Osteocyte (in vitro differentiated cells): Measurements from ENCODE around the gene LEKR1. TPM values are rescaled to one million over a fixed set of nuclear protein-coding genes. Genes with fewer than 3 reads are reported as not detected.
A peak's percentile ranks its signal among the peaks of the same experiment; 100 is the strongest.

Source experiments
- DNase-seq: peaks from one replicate; pipeline ENCODE4 v3.0.0; 2021; ENCODE audit warnings: mixed read lengths; ENCODE audit not compliant: unreplicated experiment; ENCODE audit errors: extremely low spot score
- H3K27ac Mint-ChIP-seq: one replicate; pipeline ENCODE4 v1.8.0; 2021; ENCODE audit warnings: mild to moderate bottlenecking, mixed read lengths; ENCODE audit not compliant: unreplicated experiment
- H3K27me3 Mint-ChIP-seq: one replicate; pipeline ENCODE4 v1.8.0; 2021; ENCODE audit warnings: mixed read lengths; ENCODE audit not compliant: unreplicated experiment
- H3K36me3 Mint-ChIP-seq: one replicate; pipeline ENCODE4 v1.8.0; 2021; ENCODE audit warnings: mixed read lengths; ENCODE audit not compliant: unreplicated experiment
- H3K4me1 Mint-ChIP-seq: one replicate; pipeline ENCODE4 v1.8.0; 2021; ENCODE audit warnings: mixed read lengths; ENCODE audit not compliant: unreplicated experiment
- H3K4me3 Mint-ChIP-seq: one replicate; pipeline ENCODE4 v1.8.0; 2021; ENCODE audit warnings: mild to moderate bottlenecking, moderate library complexity, mixed read lengths; ENCODE audit not compliant: unreplicated experiment
- H3K9me3 Mint-ChIP-seq: one replicate; pipeline ENCODE4 v1.8.0; 2021; ENCODE audit warnings: mixed read lengths; ENCODE audit not compliant: unreplicated experiment
- CTCF ChIP-seq: fragments of 200-600 bp; sonication (generic); IDR thresholded peaks from 2 replicates; pipeline ENCODE4 v1.5.0; 2021; ENCODE audit warnings: antibody characterized with exemption, mild to moderate bottlenecking, moderate library complexity
- total RNA-seq: library from RNA; stranded (reverse); gene quantifications from 2 replicates; pipeline ENCODE4 v1.2.1, GENCODE V29; 2021

LEKR1 gene
- total RNA-seq, 1 donor from 2014 or later: 1.0 TPM

GRCh38 chr3:156792536-156792935 is 33.6 kb upstream of the LEKR1 start:
- H3K27ac Mint-ChIP-seq: peak overlapping the region; percentile 96
- H3K4me3 Mint-ChIP-seq: no peak overlapping the region
- H3K27me3 Mint-ChIP-seq: no peaks in the 10 kb centered on the region
- no peaks in the 10 kb centered on the region for H3K36me3 Mint-ChIP-seq
- no peak for DNase-seq
- no peak for TF ChIP-seq CTCF
- H3K4me1 Mint-ChIP-seq: peaks cover 80% of the 10 kb centered on the region
- H3K9me3 Mint-ChIP-seq: no peaks in the 10 kb centered on the region

GRCh38 chr3:156792945-156793344 is 33.2 kb upstream of the LEKR1 start:
- Mint-ChIP-seq H3K9me3 (no peaks in the 10 kb centered on the region), H3K27ac (peak overlapping the region; percentile 96), H3K36me3 (no peaks in the 10 kb centered on the region), H3K27me3 (no peaks in the 10 kb centered on the region), H3K4me3 (no peak overlapping the region), H3K4me1 (peaks cover 78% of the 10 kb centered on the region)
- no peak for TF ChIP-seq CTCF
- DNase-seq: no peak

DNA sequence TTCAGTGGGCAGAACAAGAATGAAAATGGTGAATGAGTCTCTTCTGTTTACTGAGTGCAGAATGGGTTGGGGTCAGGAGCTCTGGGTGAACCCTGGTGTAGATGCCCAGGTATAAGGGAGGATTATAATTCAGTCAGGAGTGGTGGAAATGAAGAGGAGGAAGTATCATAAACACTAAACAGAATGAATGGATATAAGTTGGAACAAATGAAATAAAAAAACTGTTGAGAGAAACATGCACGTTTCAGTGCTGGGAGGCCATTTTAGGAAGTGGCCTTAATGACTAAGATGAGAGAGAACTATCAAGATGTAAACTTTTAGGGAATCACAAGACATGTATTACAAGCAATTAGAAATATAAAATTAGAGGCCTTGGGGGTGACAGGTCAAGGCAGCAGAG is 32.8 kb upstream of the LEKR1 start:
- Mint-ChIP-seq H3K36me3 (no peaks in the 10 kb centered on the region), H3K27ac (peak overlapping the region; percentile 96), H3K4me1 (peaks cover 73% of the 10 kb centered on the region), H3K27me3 (no peaks in the 10 kb centered on the region), H3K9me3 (no peaks in the 10 kb centered on the region), H3K4me3 (no peak overlapping the region)
- no peak for TF ChIP-seq CTCF
- DNase-seq: no peak

DNA sequence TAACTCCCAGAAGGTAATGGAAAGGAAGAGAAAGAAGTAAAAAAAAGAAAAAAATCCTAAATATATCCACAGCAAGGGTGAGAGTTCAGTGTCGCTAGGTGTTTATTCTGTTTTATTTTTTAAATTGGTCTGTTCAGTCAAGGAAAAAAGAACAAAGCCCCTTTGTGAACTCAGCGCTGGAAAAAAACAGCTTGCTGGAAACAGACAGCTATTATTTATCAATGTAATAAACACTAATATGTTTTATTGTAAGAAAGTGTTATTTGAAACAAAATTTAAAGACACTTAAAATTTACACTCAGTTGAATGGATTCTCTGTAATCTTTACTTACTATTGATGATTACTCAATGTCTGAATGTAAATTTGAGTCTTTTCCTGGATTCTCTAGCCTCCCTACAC is 32.3 kb upstream of the LEKR1 start:
- Mint-ChIP-seq H3K27ac (peak overlapping the region; percentile 96), H3K36me3 (peaks cover 1% of the 10 kb centered on the region), H3K27me3 (no peaks in the 10 kb centered on the region), H3K4me3 (no peak overlapping the region), H3K9me3 (peaks cover 2% of the 10 kb centered on the region), H3K4me1 (peaks cover 71% of the 10 kb centered on the region)
- no peak for TF ChIP-seq CTCF
- no peak for DNase-seq

DNA sequence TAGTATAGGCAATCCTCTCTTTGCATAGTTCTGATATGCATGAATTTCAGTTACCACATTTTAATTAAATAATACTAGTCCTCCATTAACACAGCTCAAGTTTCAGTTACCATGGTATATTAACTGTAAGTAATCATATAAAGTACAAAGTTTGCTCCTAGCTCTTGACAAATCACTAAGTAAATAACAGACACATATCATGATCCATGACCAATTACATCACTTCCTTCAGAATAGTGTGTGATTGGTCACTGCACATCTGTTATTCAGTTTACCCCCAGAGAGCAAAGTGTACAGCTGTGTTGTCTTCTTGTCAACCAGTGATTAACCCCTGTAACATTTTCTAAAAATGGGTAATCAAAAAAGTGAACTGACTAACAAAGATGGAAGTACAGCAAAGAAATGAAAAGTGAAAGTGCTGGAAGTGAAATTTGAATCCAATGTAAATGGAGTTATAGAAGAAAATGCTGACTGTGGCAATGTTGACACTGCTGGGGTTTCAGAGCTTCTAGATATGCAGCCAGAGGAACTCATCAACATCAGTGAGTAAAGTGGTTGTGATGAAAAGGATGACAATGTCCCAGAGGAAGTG is 30.2 kb upstream of the LEKR1 start:
- TF ChIP-seq CTCF: no peak
- no peak for DNase-seq
- H3K27me3 Mint-ChIP-seq: no peaks in the 10 kb centered on the region
- H3K9me3 Mint-ChIP-seq: peaks cover 22% of the 10 kb centered on the region
- peaks cover 53% of the 10 kb centered on the region for H3K4me1 Mint-ChIP-seq
- H3K4me3 Mint-ChIP-seq: no peak overlapping the region
- H3K27ac Mint-ChIP-seq: peak overlapping the region; percentile 80
- H3K36me3 Mint-ChIP-seq: peaks cover 16% of the 10 kb centered on the region
